Measurements from ENCODE around the gene APBB2.

GRCh38 chr4:41257257-41257901 is 43.0 kb upstream of the APBB2 start:
- TF ChIP-seq CTCF (IDR thresholded peaks at IDR 0.05), result peak in 1 of 7 experiments; percentile 4
- no peak for TF ChIP-seq POLR2A (IDR thresholded peaks at IDR 0.05)
